H54 (cell line): ENCODE data around the gene KCNJ18.
"Not testable (repeated sequence)": the region's sequence is repeated elsewhere in the genome, so short reads cannot be mapped to it uniquely, and the experiment has no call there.

ENCODE experiments used
- DNase-seq: peaks from one replicate; pipeline ENCODE4 v3.0.0; 2011; ENCODE audit warnings: low spot score, mixed read lengths; ENCODE audit not compliant: insufficient read length
- FAIRE-seq: peaks from 3 replicates; lab custom pipeline; 2011; peaks lifted over from hg19 to GRCh38; lab: Jason Lieb, UNC
- POLR2A ChIP-seq: IDR thresholded peaks from 2 replicates; pipeline ENCODE4 v1.6.1; 2011; ENCODE audit warnings: low read depth, mild to moderate bottlenecking, low read length

KCNJ18 gene

DNA sequence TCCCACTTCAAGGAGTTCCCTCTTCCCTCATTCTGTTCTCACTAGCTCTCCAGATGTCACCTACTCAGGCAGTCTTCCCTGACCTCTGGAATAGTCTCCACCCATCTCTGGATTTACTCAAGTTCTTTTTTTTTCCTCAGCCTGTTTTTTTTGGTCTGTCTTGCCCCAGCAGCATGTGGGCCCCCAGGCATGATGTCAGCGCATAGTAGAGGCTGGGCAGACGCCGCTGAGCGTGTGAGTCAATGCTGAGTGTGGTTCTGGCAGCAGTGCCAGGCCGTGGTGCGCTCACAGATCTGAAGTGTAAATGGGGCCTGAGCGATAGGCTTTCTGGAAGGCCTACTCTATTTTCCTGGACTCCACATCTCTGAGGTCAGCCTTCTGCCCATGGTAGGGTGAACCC, 2.7 kb upstream of the KCNJ18 start:
- FAIRE-seq (no peak), DNase-seq (peak; percentile 73)

DNA sequence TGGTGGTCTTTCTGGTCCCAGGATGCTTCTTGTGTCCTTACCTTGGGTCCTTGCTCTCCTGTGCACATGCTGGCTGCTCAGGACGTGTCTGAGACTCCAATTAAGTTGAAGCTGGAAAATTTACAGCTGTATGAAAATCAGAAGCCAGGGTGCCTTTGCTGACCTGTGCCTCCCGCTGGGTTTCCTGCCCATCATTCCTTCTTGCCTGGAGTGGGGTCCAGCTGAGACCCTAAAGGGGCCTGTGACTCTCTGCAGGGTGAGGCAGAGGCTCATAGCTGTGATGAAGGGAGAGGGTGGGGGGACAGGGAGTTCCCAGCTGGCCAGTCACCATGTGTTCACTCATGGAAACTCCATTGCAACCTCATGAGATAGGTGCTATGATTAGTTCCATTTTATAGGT, 1.5 kb upstream of the KCNJ18 start:
- DNase-seq, FAIRE-seq: not testable (repeated sequence)

More for the DNA sequence above, 2.7 kb upstream of the KCNJ18 start:
- TF ChIP-seq POLR2A = no peak

DNA sequence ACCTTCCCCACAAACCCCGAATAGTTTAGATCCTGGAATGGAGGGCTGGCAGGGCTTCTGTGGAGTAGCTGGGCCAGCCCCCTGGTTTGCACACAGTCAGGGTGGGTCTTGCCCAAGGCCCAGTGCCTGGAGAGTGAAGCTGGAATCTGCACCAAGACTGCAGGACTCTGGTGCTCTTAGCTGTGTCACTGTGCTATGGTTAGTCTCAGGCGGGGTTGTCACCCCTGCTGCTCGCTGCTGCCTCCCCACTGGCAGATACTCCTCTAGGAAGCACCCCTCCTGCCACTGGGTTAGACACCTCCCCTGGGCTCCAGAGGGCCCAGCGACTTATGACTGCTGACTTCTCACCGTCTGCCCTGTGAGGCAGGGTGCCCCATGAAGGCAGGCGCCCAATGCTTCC, 842 bp upstream of the KCNJ18 start:
- DNase-seq, FAIRE-seq: not testable (repeated sequence)

DNA sequence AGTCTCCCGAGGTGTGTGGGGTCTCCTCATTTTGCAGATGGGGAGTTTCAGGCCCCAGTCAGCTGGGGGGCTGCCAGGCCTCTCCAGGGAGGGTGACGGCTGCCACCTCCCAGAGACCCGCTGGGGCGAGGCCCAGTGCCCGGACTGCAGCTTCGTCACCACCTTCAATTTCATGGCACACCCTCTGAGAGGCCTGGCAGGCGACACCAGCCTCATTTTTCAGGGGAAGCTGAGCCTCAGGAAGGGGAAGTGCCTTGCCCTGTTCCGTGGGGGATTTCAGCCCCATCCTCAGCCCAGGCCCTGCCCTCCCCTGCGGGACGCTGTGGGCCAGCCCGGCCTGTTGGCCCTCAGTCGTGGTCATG, 362 bp downstream of the KCNJ18 start:
- FAIRE-seq, DNase-seq: not testable (repeated sequence)

DNA sequence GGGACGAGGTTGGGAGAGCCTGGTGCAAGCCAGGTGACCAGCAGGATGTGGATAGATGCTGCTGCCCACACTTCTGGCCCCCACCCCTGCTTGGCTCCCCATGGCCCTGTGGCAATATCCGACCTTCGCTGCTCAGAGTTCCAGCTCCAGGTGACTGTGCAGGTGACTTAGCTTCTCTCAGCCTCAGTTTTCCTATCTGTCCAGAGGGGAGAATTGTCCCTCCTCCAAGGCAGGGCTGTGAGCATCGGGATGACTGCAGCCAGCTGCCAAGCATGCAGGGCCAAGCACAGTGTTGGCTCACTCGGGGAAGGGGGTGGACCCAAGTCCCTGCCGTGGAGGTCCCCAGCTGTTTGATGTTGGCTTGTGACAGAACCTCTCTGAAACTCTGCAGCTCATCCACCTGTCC, 1.1 kb downstream of the KCNJ18 start:
- FAIRE-seq, DNase-seq: not testable (repeated sequence)

DNA sequence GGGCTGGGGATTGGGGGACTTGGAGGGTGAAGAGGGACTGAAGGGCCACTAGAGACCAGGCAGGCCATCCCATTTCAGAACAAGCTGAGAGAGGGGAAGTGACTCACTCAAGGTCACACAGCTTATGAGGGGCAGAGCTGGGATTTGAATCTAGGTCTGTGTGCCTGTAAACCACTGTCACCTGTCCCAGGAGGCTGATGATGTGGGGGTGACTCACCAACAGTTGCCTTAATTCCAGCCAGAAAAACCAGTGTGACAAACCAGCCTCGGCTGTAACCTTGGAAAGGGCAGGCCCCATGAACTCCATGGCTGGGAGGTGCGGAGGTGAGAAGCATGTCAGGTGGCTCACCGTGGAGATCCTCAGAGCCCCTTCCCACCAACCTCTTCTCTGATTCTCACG, 1.6 kb downstream of the KCNJ18 start:
- not testable (repeated sequence) for FAIRE-seq
- peak; percentile 33 for DNase-seq

DNA sequence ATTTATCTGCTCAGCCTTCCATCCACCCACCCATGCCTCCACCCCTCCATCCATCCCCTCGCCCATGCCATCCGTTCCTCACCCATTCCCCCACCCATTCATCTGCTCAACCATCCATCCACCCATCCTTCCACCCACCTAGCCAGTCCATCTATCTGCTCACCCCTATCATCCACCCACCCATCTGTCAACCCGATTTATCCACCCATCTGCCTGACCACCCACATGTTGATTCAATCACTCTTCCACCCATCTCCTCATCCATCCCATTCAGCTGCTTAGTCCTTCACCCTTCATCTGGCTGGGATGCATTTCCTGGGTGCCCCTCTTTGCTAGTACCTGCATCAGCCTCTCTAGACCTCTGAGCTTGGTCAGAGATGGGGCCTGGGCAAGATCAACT, 3.9 kb downstream of the KCNJ18 start:
- DNase-seq, FAIRE-seq: not testable (repeated sequence)

DNA sequence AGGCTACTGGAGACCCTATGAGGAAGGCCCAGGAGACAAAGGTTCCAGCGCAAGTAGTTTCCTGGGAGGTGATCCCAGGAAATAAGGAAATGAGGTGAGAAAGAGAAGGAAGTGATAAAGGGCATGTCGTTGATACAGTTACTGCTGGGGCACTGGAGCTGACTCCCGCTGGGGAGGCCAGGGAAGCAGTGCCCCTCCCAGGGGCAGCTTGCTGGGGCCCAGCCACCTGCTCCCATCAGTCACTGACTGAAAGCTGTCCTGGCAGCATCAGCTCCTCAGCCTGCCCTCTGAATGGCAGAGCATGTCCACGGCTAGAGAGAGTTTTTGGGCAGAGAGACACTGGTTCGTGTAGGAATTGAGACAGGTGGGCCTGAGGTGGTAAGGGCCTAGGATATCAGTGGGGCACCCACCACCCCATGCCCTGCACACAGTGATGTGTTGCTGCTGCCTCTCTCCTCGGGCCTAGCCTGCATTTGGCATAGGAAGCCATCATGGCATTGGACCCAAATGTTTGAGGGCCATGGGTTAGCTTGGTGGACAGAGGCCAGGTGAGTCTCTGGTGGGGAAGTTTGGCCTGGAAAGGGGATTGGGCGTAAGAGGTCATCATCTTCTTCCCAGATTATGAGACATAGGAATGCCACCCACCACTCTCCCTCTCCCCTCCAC, 4.7 kb downstream of the KCNJ18 start:
- not testable (repeated sequence) for DNase-seq, FAIRE-seq

DNA sequence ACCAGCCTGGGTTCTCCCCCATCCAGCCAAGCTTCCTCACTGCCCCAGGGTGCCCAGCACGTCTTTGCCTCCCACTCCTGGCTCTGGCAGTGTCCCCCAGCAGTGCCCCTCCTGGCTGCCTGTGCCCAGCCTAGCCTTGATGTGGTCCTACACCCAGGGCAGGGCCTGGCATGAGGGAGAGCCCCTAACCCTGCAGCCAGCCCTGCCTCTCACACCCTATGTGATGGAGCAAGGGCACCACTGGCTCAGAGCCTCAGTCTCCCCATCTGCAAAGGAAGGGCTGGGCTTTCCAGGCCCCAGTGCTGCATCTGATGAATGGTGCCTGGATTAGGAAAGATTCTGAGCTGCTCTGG, 5.2 kb downstream of the KCNJ18 start:
- FAIRE-seq = not testable (repeated sequence)

DNA sequence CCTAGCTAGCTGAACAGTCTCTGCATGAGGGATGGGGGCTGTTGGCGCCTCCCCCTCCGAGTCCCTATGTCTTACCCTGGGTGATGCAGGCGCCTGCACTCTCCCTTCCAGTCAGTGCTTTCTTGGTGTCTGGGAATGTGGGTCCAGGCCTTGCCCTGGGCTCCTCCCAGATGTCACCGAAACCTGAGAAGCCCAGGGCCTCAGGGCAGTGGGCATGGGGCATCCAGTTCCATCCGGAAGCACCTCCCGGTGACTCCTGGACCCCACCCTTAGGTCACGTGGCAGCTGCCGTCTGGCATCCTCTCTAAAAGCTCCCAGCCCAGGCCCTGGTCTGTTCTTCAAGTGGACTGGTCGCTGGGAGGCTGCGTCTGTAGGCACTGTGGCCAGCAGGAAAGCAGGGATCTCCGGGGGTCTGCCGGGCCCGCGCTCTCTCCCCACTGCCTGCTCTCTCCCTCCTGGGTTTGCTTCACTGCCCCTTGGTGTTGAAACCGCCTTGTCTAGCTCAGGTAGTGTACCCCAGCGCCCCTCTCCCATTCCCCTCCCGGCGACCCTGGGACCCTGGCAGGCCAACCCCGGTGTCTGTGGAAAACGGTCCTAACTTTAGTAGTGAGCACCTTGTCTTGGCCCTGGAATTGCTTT, 6.2 kb downstream of the KCNJ18 start:
- FAIRE-seq, DNase-seq: not testable (repeated sequence)

More for the DNA sequence above, 5.2 kb downstream of the KCNJ18 start:
- DNase-seq = not testable (repeated sequence)

DNA sequence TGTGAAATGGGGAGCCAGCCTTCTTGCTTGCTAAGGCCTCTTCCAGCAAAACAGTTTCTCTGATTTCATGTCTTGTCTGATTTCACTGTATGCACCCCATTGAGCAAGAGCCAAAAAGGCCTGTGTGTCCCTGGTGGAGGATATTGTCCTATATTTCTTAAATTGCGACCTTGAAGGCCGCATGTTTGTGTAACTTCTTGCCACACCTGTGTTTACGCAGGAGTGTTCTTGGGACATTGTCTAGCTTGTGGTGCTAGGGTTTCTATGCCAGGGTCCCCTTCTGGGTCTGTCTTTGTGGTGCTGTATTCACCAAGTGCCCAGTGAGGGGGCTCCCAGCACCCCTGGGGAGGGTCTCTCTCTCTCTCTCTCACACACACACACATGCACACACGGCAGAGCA, 6.8 kb downstream of the KCNJ18 start:
- FAIRE-seq, DNase-seq: not testable (repeated sequence)

DNA sequence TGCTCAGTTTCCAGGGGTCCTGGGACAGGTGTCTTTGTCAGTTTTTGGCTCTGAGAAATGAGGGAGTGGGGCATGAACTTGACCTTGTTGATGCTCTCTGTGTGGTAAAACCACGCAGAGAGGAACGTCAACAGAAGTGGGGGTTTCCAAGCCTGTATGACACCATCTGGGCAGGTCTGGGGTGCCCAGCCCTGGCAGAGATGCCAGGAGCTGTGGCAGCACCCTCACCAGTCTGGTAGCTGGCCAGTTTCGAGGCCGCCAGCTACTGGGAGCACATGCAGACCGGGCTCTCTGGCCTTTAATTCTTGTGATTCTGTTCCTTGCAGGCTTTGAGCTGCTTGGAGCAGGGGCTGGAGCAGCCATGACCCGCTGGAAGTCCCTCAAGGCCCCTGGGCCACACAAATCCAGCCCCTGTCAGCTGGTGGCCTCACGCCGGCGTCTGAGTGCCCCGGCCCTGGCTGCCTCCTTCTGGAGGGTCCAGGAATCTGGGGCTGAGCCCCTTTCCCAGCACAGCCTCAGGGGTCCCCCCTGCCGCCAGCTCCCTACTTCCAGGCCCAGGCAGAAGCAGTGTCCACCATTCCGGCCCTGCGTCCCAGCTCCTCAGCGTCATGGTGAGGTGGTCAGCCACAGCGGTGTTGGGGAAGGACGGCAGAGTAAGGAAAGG, 7.4 kb downstream of the KCNJ18 start:
- FAIRE-seq, DNase-seq: not testable (repeated sequence)

DNA sequence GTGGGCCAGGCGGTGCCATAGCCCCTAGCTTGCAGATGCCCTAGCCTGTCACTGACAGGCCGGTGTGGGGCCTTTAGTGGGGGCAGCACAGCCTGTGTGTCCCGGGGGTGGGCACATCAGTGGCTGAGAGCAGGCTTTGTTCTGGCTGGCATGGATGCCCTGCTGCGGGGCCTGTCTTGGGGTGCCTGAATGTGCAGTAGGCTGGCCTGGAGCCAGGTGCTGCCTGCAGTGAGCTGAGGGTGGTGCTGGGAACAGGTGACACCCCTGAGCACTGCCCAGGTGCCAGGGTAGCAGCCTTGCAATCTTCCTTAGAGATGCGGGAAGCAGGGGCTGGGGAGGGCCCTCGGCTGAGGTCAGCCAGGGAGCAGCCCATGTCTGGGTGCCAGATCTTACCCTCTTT, 8.8 kb downstream of the KCNJ18 start:
- FAIRE-seq, DNase-seq: not testable (repeated sequence)

DNA sequence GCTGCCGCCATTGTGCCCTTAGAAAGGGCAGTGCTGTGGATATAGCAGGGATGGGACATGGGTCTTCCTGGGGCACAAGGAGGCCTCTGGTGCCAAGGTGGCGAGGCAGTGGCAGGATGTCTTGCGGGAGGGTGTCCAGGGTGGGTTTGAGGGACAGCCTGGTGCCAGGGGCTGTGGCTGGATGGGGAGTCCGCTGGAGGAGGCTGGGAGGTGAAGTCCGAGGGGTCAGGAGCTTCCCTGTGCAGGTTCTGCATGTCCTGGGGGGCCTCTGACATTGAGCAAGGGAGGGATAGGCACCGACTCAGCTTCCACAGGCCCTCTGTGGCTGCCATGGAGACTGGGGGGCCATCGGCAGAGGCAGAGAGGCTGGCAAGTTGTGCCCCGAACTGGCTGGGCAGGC, 9.7 kb downstream of the KCNJ18 start:
- not testable (repeated sequence) for FAIRE-seq

DNA sequence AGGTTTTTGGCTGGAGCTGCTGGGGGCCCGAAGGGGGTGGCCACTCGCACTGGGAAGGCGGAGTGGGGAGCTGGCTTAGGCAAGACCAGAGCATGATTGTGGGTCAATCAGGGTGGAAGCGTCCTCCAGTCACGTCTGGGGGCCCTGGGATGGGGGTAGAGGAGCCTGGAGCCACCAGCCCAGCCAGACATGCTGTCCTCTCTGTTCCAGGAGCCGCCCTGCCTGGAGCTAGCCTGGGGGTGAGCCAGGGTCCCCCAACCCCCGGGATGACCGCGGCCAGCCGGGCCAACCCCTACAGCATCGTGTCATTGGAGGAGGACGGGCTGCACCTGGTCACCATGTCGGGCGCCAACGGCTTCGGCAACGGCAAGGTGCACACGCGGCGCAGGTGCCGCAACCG, 10.2 kb downstream of the KCNJ18 start:
- DNase-seq, FAIRE-seq: not testable (repeated sequence)

More for the DNA sequence above, 9.7 kb downstream of the KCNJ18 start:
- DNase-seq = not testable (repeated sequence)

DNA sequence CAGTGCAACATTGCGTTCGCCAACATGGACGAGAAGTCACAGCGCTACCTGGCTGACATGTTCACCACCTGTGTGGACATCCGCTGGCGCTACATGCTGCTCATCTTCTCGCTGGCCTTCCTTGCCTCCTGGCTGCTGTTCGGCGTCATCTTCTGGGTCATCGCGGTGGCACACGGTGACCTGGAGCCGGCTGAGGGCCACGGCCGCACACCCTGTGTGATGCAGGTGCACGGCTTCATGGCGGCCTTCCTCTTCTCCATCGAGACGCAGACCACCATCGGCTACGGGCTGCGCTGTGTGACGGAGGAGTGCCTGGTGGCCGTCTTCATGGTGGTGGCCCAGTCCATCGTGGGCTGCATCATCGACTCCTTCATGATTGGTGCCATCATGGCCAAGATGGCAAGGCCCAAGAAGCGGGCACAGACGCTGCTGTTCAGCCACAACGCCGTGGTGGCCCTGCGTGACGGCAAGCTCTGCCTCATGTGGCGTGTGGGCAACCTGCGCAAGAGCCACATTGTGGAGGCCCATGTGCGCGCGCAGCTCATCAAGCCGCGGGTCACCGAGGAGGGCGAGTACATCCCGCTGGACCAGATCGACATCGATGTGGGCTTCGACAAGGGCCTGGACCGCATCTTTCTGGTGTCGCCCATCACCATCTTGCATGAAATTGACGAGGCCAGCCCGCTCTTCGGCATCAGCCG, 10.8 kb downstream of the KCNJ18 start:
- DNase-seq, FAIRE-seq: not testable (repeated sequence)

DNA sequence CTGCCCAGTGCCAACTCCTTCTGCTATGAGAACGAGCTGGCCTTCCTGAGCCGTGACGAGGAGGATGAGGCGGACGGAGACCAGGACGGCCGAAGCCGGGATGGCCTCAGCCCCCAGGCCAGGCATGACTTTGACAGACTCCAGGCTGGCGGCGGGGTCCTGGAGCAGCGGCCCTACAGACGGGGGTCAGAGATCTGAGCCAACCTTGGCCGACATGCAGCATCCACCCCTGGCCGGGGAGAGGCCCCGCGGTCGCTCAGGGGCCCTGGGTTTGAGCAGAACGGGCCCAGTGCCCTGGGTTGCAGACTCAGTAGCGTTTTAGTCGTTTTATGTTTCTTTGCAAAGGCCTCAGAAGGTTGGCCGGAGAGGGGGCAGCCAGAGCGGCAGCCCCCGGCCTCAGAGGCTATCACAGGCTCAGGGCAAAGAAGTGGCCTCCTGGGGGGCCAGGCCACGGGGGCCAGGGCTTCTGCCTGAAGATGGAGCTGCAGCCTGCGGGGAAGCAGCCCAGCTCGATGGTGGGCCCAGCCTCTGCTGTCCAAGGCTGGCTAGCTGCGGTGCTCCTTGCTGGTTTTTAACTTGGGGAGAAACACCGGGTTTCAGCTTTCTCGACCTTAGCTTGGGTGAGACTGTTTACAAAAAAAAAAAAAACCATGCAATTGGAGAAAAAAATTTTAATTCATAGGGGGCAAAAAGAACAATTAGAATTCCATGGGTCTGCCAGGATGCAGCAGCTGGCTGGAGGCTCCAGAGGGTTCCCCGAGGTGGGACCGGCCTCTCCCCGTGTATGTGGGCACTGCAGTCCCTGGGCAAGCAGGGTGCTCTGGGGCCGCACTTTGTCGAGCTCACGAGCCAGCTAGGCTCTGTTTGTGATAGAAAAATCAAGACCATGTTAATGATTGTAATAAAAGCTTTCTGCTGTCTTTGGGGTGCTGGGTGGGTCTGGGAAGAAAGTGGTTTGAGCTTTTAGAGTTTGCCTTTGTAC, 11.9 kb downstream of the KCNJ18 start:
- DNase-seq, FAIRE-seq: not testable (repeated sequence)
